ENCODE measurements around the gene NPY1R.

Gene NPY1R

GRCh38 chr4:163343604-163344146 is 11.3 kb upstream of the NPY1R start, which contains the start of gene NPY5R:
Gene NPY5R (plus strand): TSS chr4:163343892. CDS start chr4:163350274, 6,382 bp downstream.
- DNase-seq (ENCODE audit: insufficient read length, low spot score), result no peak
- FAIRE-seq, result no peak
- TF ChIP-seq POLR2AphosphoS5 (IDR thresholded peaks at IDR 0.05; ENCODE audit: low read depth, low read length) (no peak), POLR2A (IDR thresholded peaks at IDR 0.05; ENCODE audit: low read depth, low read length) (no peak), SPI1 (IDR thresholded peaks at IDR 0.05; ENCODE audit: low read depth, low read length) (no peak), TAF1 (IDR thresholded peaks at IDR 0.05; ENCODE audit: low read depth, low read length) (no peak), PAX5 (IDR thresholded peaks at IDR 0.05; ENCODE audit: insufficient read depth, low read length, severe bottlenecking) (no peak), POU2F2 (IDR thresholded peaks at IDR 0.05; ENCODE audit: low read depth, low read length) (no peak)

GRCh38 chr4:163335384-163335783 is 3.0 kb upstream of the NPY1R start:
- TF ChIP-seq POLR2A (IDR thresholded peaks at IDR 0.05; ENCODE audit: low read depth, low read length) (no peak), SPI1 (IDR thresholded peaks at IDR 0.05; ENCODE audit: low read depth, low read length) (no peak), TAF1 (IDR thresholded peaks at IDR 0.05; ENCODE audit: low read depth, low read length) (no peak), POLR2AphosphoS5 (IDR thresholded peaks at IDR 0.05; ENCODE audit: low read depth, low read length) (no peak), POU2F2 (IDR thresholded peaks at IDR 0.05; ENCODE audit: low read depth, low read length) (no peak), PAX5 (IDR thresholded peaks at IDR 0.05; ENCODE audit: insufficient read depth, low read length, severe bottlenecking) (no peak)
- FAIRE-seq, result no peak
- no peak for DNase-seq (ENCODE audit: insufficient read length, low spot score)

GRCh38 chr4:163331629-163332376 is 593 bp downstream of the NPY1R start:
- DNase-seq (ENCODE audit: insufficient read length, low spot score) (peak; percentile 14), FAIRE-seq (no peak)
- no peak for TF ChIP-seq POLR2A (IDR thresholded peaks at IDR 0.05; ENCODE audit: low read depth, low read length)
- no peak for TF ChIP-seq POLR2AphosphoS5 (IDR thresholded peaks at IDR 0.05; ENCODE audit: low read depth, low read length)
- no peak for TF ChIP-seq SPI1 (IDR thresholded peaks at IDR 0.05; ENCODE audit: low read depth, low read length)
- TF ChIP-seq PAX5 (IDR thresholded peaks at IDR 0.05; ENCODE audit: insufficient read depth, low read length, severe bottlenecking), result no peak
- TF ChIP-seq TAF1 (IDR thresholded peaks at IDR 0.05; ENCODE audit: low read depth, low read length), result no peak
- no peak for TF ChIP-seq POU2F2 (IDR thresholded peaks at IDR 0.05; ENCODE audit: low read depth, low read length)

GRCh38 chr4:163330916-163331628 is 1.3 kb downstream of the NPY1R start:
- TF ChIP-seq SPI1 (IDR thresholded peaks at IDR 0.05; ENCODE audit: low read depth, low read length) (no peak), POLR2A (IDR thresholded peaks at IDR 0.05; ENCODE audit: low read depth, low read length) (no peak), POLR2AphosphoS5 (IDR thresholded peaks at IDR 0.05; ENCODE audit: low read depth, low read length) (no peak), POU2F2 (IDR thresholded peaks at IDR 0.05; ENCODE audit: low read depth, low read length) (no peak), TAF1 (IDR thresholded peaks at IDR 0.05; ENCODE audit: low read depth, low read length) (no peak), PAX5 (IDR thresholded peaks at IDR 0.05; ENCODE audit: insufficient read depth, low read length, severe bottlenecking) (no peak)
- FAIRE-seq (no peak), DNase-seq (ENCODE audit: insufficient read length, low spot score) (no peak)

- TF ChIP-seq PAX5 (IDR thresholded peaks at IDR 0.05; ENCODE audit: insufficient read depth, low read length, severe bottlenecking) (no peak), TAF1 (IDR thresholded peaks at IDR 0.05; ENCODE audit: low read depth, low read length) (no peak), SPI1 (IDR thresholded peaks at IDR 0.05; ENCODE audit: low read depth, low read length) (no peak), POLR2AphosphoS5 (IDR thresholded peaks at IDR 0.05; ENCODE audit: low read depth, low read length) (no peak), POLR2A (IDR thresholded peaks at IDR 0.05; ENCODE audit: low read depth, low read length) (no peak), POU2F2 (IDR thresholded peaks at IDR 0.05; ENCODE audit: low read depth, low read length) (no peak)
- DNase-seq (ENCODE audit: insufficient read length, low spot score) (no peak), FAIRE-seq (no peak)
Measured at GRCh38 chr4:163317110-163317509, 15.3 kb downstream of the NPY1R start.

- TF ChIP-seq PAX5 (IDR thresholded peaks at IDR 0.05; ENCODE audit: insufficient read depth, low read length, severe bottlenecking), result no peak
- no peak for FAIRE-seq
- no peak for DNase-seq (ENCODE audit: insufficient read length, low spot score)
Measured at GRCh38 chr4:163309466-163309865, 22.9 kb downstream of the NPY1R start.

GRCh38 chr4:163303069-163303468 is 29.3 kb downstream of the NPY1R start:
- FAIRE-seq, result no peak
- no peak for TF ChIP-seq SPI1 (IDR thresholded peaks at IDR 0.05; ENCODE audit: low read depth, low read length)
- no peak for TF ChIP-seq PAX5 (IDR thresholded peaks at IDR 0.05; ENCODE audit: insufficient read depth, low read length, severe bottlenecking)
- no peak for TF ChIP-seq POU2F2 (IDR thresholded peaks at IDR 0.05; ENCODE audit: low read depth, low read length)
- no peak for TF ChIP-seq POLR2A (IDR thresholded peaks at IDR 0.05; ENCODE audit: low read depth, low read length)
- TF ChIP-seq POLR2AphosphoS5 (IDR thresholded peaks at IDR 0.05; ENCODE audit: low read depth, low read length), result no peak
- TF ChIP-seq TAF1 (IDR thresholded peaks at IDR 0.05; ENCODE audit: low read depth, low read length), result no peak
- DNase-seq (ENCODE audit: insufficient read length, low spot score), result no peak

GRCh38 chr4:163300445-163300844 is 32.0 kb downstream of the NPY1R start:
- no peak for TF ChIP-seq PAX5 (IDR thresholded peaks at IDR 0.05; ENCODE audit: insufficient read depth, low read length, severe bottlenecking)
- TF ChIP-seq SPI1 (IDR thresholded peaks at IDR 0.05; ENCODE audit: low read depth, low read length), result no peak
- no peak for TF ChIP-seq TAF1 (IDR thresholded peaks at IDR 0.05; ENCODE audit: low read depth, low read length)
- DNase-seq (ENCODE audit: insufficient read length, low spot score) (no peak), FAIRE-seq (no peak)

GRCh38 chr4:163295138-163295537 is 37.3 kb downstream of the NPY1R start:
- no peak for TF ChIP-seq POLR2AphosphoS5 (IDR thresholded peaks at IDR 0.05; ENCODE audit: low read depth, low read length)
- TF ChIP-seq POLR2A (IDR thresholded peaks at IDR 0.05; ENCODE audit: low read depth, low read length), result no peak
- no peak for TF ChIP-seq TAF1 (IDR thresholded peaks at IDR 0.05; ENCODE audit: low read depth, low read length)
- TF ChIP-seq POU2F2 (IDR thresholded peaks at IDR 0.05; ENCODE audit: low read depth, low read length), result no peak
- TF ChIP-seq PAX5 (IDR thresholded peaks at IDR 0.05; ENCODE audit: insufficient read depth, low read length, severe bottlenecking), result no peak
- TF ChIP-seq SPI1 (IDR thresholded peaks at IDR 0.05; ENCODE audit: low read depth, low read length), result no peak
- FAIRE-seq, result no peak
- no peak for DNase-seq (ENCODE audit: insufficient read length, low spot score)
